ENCODE results near the gene FAM20A.

- TF ChIP-seq CTCF (conservative IDR thresholded peaks at IDR 0.05 in 1 of 2, IDR thresholded peaks at IDR 0.05 in 1 of 2; ENCODE audit: low read depth in 1 of 2, low read length in 2 of 2) (no peak), EZH2 (IDR thresholded peaks at IDR 0.05; ENCODE audit: low read length, missing control alignments) (no peak)
These were observed 30.6 kb downstream of the FAM20A start for GRCh38 chr17:68570526-68570925.

All from fibroblast of lung (primary cell).